Heart left ventricle (tissue), 16 donors: ENCODE results near the gene CBL. TPM values are rescaled to one million over a fixed set of nuclear protein-coding genes. Genes with fewer than 3 reads are reported as not detected.

Experiments
- ATAC-seq, 4 donors: fragments of 200-7000 bp; cut with Tn5 transposase; one replicate each; pipeline ENCODE4 v1.9.1; 2020 to 2022; ENCODE audit warnings: moderate library complexity in 4 of 4, mild to moderate bottlenecking in 3 of 4, moderate number of reproducible peaks in 1 of 4
- DNase-seq, 5 donors: peaks; one replicate each; pipeline ENCODE4 v3.0.0-alpha.2; 2020
- H3K27ac ChIP-seq, 12 donors: fragments of 200-600 bp; sonication (generic) in 4 of 12; one replicate each; pipeline versions ENCODE4 v1.5.0 to v1.8.0; 2016 to 2022; ENCODE audit warnings: mild to moderate bottlenecking in 2 of 12
- H3K27me3 ChIP-seq, 9 donors: fragments of 200-600 bp; sonication (generic) in 2 of 9; one replicate each; pipeline versions ENCODE4 v1.5.1 to v1.8.0; 2016 to 2022; ENCODE audit warnings: mild to moderate bottlenecking in 3 of 9
- H3K36me3 ChIP-seq, 9 donors: fragments of 200-600 bp; sonication (generic) in 2 of 9; one replicate each; pipeline versions ENCODE4 v1.5.0 to v1.8.0; 2018 to 2022; ENCODE audit warnings: mild to moderate bottlenecking in 2 of 9
- H3K4me1 ChIP-seq, 12 donors: fragments of 200-600 bp; sonication (generic) in 4 of 12; one replicate each; pipeline versions ENCODE4 v1.5.0 to v1.8.0; 2016 to 2022; ENCODE audit warnings: mild to moderate bottlenecking in 3 of 12
- H3K4me3 ChIP-seq, 12 donors: fragments of 200-600 bp; sonication (generic) in 4 of 12; one replicate each; pipeline versions ENCODE4 v1.5.0 to v1.8.0; 2017 to 2022; ENCODE audit warnings: mild to moderate bottlenecking in 9 of 12, moderate library complexity in 4 of 12
- H3K9me3 ChIP-seq, 12 donors: fragments of 200-600 bp; sonication (generic) in 4 of 12; one replicate each; pipeline versions ENCODE4 v1.5.0 to v1.8.0; 2016 to 2022; ENCODE audit warnings: mild to moderate bottlenecking in 1 of 12
- POLR2A ChIP-seq, 2 donors: fragments of 450-650 bp; IDR thresholded peaks; one replicate each; pipeline ENCODE4 v1.6.1; 2017; ENCODE audit warnings: antibody characterized with exemption in 2 of 2, mild to moderate bottlenecking in 2 of 2, moderate library complexity in 2 of 2
- WGBS, 4 donors: extraction: QIAGEN DNeasy Blood & Tissue Kit in 2 of 4; methylation state at CpG; one replicate each; pipeline versions ENCODE4 v1.1.5 to v1.1.7; 2013 to 2018; 5-methylcytosine and 5-hydroxymethylcytosine counted together
- intact Hi-C, 10 donors: fragments of 100-400 bp; cut with DNase I; formaldehyde crosslinking; loops; one replicate each; pipeline versions ENCODE4 v1.11.1 to v1.14.2; 2022
- polyA plus RNA-seq, 2 donors: library from polyadenylated mRNA; stranded (reverse); fragments of 200-250 nt; gene quantifications; one replicate each; pipeline ENCODE4 v1.2.3, GENCODE V29; 2013
- total RNA-seq, 9 donors: library from RNA; depleted of rRNA in 2 of 9; stranded (reverse); fragments of >200 nt in 2 of 9; fragmentation: NEBNext Ultra II Directional in 3 of 9; extraction: Animal tissue kit (Norgen Biotek cat#: 25700) in 3 of 9; gene quantifications; one replicate each; pipeline versions ENCODE4 v1.1.0 to v1.2.4, GENCODE V29; 2016 to 2023
- TF ChIP-seq, protein P1 (sequence below), 12 donors: fragments of 200-600 bp; sonication (generic) in 4 of 12; IDR thresholded peaks; one replicate each; pipeline versions ENCODE4 v1.5.0 to v1.8.0; 2018 to 2022; ENCODE audit warnings: antibody characterized with exemption in 12 of 12, mild to moderate bottlenecking in 5 of 12
- donor health status: ischemic (EF 13 %, LVEDD 7.1; RV severe dilation, severe dysfunction).
- donor health status: healthy with polysubstance abuse.
- donor health status: DM: no; HTN: yes; CAD: no.
- donor health status: DM: no; HTN: no; CAD: no.
- donor health status: ischemic (EF 25% LVEDD 6.9; RV normal size, moderate dysfunction).
- donor health status: ischemic (EF 25% LVEDD 5.7; RV mildly dilated, moderate dysfunction).
- donor health status: healthy.
- donor health status: DM: yes; HTN: yes; CAD: no.
- donor health status: ischemic (EF 35%, LVEDD 5.7; RV mildly dilated, moderate dysfunction).
- donor health status: nonischemic (EF 11% LVEDD 7.7; RV severe dilation, severe dysfunction).
- donor health status: DM: yes; HTN: yes; CAD: no.
- donor health status: PGD.
- donor health status: ischemic (EF 29% LVEDD 5.4; RV normal size, mild dysfunction).
- donor health status: nonischemic (EF 23%, LVEDD 6.1; RV moderate dilation, normal function).

CBL gene
- total and polyA plus RNA-seq, 11 donors, result 3.1 to 20.4 (median 7.4) TPM

DNA sequence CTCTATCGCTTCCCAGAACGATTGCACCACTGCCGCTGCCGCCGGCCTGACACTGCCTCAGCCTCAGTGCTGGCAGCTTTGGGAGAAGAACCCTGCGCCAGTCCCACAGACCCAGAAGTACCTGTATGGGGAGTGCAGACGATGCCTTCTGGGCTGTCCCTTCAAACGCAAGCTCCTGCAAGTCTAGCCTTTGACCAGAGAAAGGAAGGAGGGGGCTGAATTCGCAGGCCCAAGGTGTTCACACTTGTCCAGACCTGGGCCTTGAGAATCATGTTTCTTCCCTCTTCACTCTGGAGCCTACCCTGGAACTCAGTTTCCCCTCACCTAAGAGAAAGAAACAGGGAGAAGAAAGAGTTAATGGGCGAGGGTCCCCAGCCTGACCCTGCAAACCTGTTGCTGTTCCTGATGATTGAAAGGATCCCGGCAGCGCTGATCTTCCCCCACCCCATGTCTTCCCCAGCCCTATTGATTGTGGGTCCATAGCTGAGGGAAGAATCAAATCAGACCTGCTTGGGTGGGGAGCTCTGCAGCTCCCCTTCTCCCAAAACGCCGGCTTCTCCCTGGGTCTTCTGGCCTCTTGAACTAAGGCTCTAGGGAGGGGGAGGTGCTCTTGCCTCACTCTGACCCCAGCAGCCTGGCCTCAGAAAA is 111.6 kb downstream of the CBL start:
- WGBS, 4 donors, result 38 to 86% (median 48%) methylated on average over 6 to 14 of the region's 14 CpGs
- ATAC-seq (no peak), DNase-seq (no peak)
- Histone ChIP-seq H3K4me3 (peak overlapping the region in 11 of 12 donors; percentile 32 to 86 (median 76)), H3K27me3 (peaks cover 0 to 44% (median 0%) of the 10 kb centered on the region in 9 donors), H3K36me3 (peaks cover 0 to 23% (median 4%) of the 10 kb centered on the region in 9 donors), H3K9me3 (no peaks in the 10 kb centered on the region), H3K27ac (peak overlapping the region; percentile 85 to 99 (median 92)), H3K4me1 (peaks cover 0 to 79% (median 58%) of the 10 kb centered on the region in 12 donors)
- peak in 1 of 2 donors; percentile 47 for TF ChIP-seq POLR2A (IDR thresholded peaks at IDR 0.05)
- TF ChIP-seq, protein P1, sequence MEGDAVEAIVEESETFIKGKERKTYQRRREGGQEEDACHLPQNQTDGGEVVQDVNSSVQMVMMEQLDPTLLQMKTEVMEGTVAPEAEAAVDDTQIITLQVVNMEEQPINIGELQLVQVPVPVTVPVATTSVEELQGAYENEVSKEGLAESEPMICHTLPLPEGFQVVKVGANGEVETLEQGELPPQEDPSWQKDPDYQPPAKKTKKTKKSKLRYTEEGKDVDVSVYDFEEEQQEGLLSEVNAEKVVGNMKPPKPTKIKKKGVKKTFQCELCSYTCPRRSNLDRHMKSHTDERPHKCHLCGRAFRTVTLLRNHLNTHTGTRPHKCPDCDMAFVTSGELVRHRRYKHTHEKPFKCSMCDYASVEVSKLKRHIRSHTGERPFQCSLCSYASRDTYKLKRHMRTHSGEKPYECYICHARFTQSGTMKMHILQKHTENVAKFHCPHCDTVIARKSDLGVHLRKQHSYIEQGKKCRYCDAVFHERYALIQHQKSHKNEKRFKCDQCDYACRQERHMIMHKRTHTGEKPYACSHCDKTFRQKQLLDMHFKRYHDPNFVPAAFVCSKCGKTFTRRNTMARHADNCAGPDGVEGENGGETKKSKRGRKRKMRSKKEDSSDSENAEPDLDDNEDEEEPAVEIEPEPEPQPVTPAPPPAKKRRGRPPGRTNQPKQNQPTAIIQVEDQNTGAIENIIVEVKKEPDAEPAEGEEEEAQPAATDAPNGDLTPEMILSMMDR (IDR thresholded peaks at IDR 0.05), result no peak
- intact Hi-C loops, result loop anchor here in 3 of 10 donors (5.0 to 10.0 kb wide), 3 partner anchors 170 to 215 kb away; partner anchors contain the start of genes ABCG4 (in 1 of the 3) and DPAGT1 (in 1 of the 3)

DNA sequence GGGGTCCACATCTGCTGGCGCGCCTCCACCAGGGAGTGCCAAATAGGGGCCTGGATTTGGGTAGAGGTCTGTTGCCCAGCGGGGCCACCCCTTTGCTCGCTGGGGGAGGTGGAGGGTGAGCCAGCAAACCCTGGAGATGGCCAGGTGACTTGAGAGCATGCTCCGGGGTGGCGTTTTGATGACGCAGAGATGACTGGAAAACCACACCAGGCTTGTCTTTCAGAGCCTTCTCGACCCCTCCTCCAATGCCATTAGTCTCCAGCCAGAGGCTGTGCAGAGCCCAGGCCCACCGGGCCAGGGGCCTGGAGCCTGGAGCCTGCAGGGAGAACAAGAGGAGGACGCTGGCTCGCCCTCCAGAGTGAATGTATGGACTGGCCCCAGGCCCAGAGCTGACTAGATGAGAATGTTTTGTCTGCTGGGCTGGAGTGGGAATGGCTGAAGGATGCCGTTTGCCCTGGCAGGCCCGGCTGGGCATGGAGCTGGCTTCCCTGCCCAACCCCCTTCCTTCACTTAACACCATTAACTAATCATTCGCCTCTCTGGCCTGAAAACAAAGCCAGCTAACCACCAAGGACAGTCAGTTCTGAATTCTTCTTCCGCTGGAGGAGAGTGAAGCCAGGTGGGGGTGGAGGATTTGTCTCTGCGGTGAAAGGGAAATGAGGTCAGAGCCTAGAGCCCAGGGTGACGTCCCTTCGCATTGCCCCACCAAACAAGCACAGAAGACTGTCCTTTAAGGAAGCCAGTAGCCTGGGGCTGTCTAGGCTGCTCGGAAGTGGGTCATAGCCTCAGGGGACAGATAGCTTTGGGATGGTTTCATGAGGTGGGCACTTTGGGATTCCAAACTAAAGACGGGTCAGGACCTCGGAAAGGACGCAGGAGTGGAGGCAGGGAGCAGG is 112.3 kb downstream of the CBL start:
- H3K4me3 ChIP-seq, result peak overlapping the region in 5 of 12 donors; percentile 5 to 84 (median 67)
- H3K9me3 ChIP-seq, result no peaks in the 10 kb centered on the region
- peak in 1 of 2 donors; percentile 31 for TF ChIP-seq POLR2A (IDR thresholded peaks at IDR 0.05)
- TF ChIP-seq, protein P1 (IDR thresholded peaks at IDR 0.05), result no peak
- peak overlapping the region; percentile 85 to 99 (median 92) for H3K27ac ChIP-seq
- DNase-seq (peak in 4 of 5 donors; percentile 38 to 70 (median 60)), ATAC-seq (peak; percentile 1 to 44 (median 16))
- peaks cover 0 to 44% (median 0%) of the 10 kb centered on the region in 9 donors for H3K27me3 ChIP-seq
- intact Hi-C loops, result loop anchor here in 3 of 10 donors (5.0 to 10.0 kb wide), 3 partner anchors 171 to 216 kb away; partner anchors contain the start of genes ABCG4 (in 1 of the 3) and DPAGT1 (in 1 of the 3)
- WGBS, 4 donors, result 45 to 58% (median 53%) methylated on average over 18 to 22 of the region's 22 CpGs
- peaks cover 0 to 15% (median 3%) of the 10 kb centered on the region in 9 donors for H3K36me3 ChIP-seq
- peaks cover 0 to 84% (median 61%) of the 10 kb centered on the region in 12 donors for H3K4me1 ChIP-seq

DNA sequence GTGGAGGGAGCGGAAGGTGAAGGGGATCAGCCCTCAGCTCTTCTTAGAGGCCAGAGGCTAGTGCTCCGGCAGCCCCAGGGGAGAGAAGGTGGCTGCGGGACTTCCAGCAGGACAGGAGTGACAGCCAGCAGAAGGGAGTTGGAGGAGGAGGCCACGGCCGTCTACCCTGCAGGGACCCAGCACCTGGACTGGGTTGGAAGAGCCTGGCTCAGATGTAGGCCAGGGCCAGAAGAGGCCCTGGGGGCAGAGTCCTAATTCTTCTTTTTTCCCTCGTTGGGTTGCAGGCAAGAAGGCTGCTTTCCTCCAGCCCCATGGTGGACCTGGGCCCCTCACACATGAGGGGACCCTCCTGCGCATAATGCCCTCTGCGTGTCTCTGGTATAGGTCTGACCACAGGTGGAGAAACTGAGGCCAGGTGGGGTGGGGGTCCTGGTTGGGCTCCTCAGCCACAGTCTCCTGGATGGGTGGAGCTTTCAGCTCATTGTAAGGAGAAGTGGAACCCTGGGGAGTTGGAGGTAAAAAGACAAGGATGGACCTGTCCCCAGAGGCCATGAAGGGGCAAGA is 113.1 kb downstream of the CBL start:
- peaks cover 0 to 8% (median 3%) of the 10 kb centered on the region in 9 donors for H3K36me3 ChIP-seq
- DNase-seq, result peak in 1 of 5 donors; percentile 36
- H3K27ac ChIP-seq, result peak overlapping the region; percentile 85 to 99 (median 92)
- H3K4me3 ChIP-seq, result peak overlapping the region in 6 of 12 donors; percentile 5 to 16 (median 12)
- ATAC-seq, result peak in 1 of 4 donors; percentile 3
- intact Hi-C loops, result loop anchor here in 3 of 10 donors (5.0 to 10.0 kb wide), 3 partner anchors 172 to 217 kb away; partner anchors contain the start of genes ABCG4 (in 1 of the 3) and DPAGT1 (in 1 of the 3)
- H3K4me1 ChIP-seq, result peaks cover 0 to 87% (median 61%) of the 10 kb centered on the region in 12 donors
- no peaks in the 10 kb centered on the region for H3K9me3 ChIP-seq
- peaks cover 0 to 44% (median 0%) of the 10 kb centered on the region in 9 donors for H3K27me3 ChIP-seq
- TF ChIP-seq POLR2A (IDR thresholded peaks at IDR 0.05), result peak in 1 of 2 donors; percentile 25
- TF ChIP-seq, protein P1 (IDR thresholded peaks at IDR 0.05), result no peak
- WGBS, 4 donors, result 49 to 66% (median 61%) methylated on average over 8 of the region's 8 CpGs
